Activated T-helper 1 cell treated with Interleukin-2 at 50 U/mL for 16 hours (primary cell): ENCODE results near the gene HELLS.
A peak's percentile ranks its signal among the peaks of the same experiment; 100 is the strongest.
"Not testable (repeated sequence)": the region's sequence is repeated elsewhere in the genome, so short reads cannot be mapped to it uniquely, and the experiment has no call there.

ENCODE experiments used
- DNase-seq: peaks from one replicate; pipeline ENCODE4 v3.0.0-alpha.2; 2020; ENCODE audit warnings: low read depth

HELLS gene

GRCh38 chr10:94545391-94546048, at the start of gene HELLS:
Gene HELLS, plus strand, starts transcription at chr10:94545788. Its CDS starts 134 bp downstream, at chr10:94545922.
- peak; percentile 53 for DNase-seq

- no peak for DNase-seq
Observed at GRCh38 chr10:94496010-94496409, 49.6 kb upstream of the HELLS start.

DNA sequence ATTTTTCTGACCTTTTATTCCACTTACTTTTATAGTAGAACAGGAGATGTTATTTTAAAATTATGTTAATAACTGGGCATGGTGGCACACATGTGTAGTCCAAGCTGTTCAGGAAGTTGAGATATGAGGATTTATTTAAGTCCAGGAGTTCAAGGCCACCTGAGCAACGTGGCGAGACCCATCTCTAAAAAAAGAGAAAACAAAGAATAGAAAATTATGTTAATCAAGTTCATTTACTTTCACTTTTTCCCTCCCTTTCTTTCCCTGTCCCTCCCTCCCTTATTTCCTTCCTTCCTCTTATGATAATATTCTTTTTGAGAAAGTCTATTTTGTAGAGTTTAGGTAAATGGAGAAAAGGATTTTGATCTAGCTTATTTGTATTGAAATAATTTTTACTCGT, 48.9 kb upstream of the HELLS start:
- no peak for DNase-seq

- no peak for DNase-seq
Observed at GRCh38 chr10:94500063-94500462, 45.5 kb upstream of the HELLS start.

DNA sequence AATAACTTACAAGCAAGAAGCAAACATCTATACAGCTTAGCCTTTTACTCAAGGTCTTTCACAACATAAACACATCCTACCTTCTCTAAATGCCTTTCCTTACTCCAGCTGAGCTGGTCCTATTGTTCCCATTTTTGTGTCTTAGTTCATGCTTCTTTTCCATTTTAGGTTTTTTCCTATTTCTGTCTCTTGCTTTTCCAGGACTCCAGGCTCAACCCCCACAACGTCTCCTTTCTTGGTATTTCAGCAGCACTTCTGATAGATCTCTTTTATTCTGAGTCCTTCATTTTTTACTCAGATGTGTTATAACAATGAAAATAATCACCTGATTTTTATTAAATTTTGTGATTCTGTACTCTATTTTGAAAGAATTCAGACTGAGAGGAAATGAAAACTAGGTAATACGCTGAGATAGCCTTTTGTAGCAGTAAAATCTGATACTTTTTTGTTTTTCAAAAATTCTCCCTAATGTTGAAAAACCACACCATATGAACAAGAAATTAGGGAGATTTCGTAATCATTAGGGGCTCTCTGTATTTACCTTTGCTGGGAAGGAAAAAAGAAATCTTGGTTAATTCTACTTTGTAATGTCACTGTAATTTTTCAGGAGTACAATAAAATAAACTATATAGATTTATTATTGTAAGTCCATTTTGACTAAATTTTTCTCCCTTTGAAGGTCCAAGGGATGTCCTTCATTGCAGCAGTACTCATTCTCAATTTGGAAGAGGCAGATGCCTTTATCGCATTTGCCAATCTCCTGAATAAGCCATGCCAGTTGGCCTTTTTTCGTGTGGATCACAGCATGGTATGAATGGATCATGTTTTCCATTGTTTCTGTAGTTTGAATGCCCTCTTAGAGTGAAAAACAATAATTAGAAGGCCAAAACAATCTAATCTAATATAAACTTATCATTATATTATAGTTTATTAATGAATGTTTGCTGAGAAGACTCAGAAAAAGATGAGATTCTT, 24.0 kb upstream of the HELLS start:
- no peak for DNase-seq

DNA sequence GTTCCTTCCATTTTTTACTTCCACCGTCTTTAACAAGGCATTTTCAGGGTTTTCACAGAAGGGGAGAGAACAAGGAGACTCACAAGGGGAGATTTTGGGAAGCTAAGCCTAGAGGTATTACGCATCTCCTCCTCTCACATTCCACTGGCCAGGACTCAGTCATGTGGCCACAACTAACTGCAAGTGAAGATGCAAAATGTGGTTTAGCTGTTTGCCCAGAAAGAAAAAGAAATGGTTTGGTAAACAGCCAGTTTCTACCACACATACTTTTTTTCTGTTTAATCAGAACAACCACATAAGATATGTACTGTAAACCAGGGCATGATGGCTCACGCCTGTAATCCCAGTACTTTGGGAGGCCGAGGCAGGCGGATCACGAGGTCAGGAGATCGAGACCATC, 21.4 kb upstream of the HELLS start:
- DNase-seq: no peak

DNA sequence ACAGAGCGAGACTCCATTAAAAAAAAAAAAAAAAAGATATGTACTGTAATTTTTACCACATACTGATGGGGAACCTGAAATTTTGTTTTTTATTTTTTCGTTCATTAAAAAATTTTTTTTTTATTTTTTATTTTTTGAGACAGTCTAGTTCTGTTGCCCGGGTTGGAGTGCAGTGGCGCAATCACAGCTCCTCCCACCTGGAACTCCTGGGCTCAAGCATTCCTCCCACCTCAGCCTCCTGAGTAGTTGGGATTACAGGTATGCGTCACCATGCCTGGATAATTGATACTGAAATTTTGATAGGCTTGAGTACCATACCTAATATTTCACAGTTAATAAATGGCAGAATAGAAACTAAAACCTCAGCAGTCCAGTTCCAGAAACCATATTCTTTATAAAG, 20.9 kb upstream of the HELLS start:
- DNase-seq: no peak

- DNase-seq: not testable (repeated sequence)
Observed at GRCh38 chr10:94531550-94531949, 14.0 kb upstream of the HELLS start.

- DNase-seq: no peak
Observed at GRCh38 chr10:94533027-94533426, 12.6 kb upstream of the HELLS start.

GRCh38 chr10:94542282-94542681, 3.3 kb upstream of the HELLS start:
- not testable (repeated sequence) for DNase-seq

DNA sequence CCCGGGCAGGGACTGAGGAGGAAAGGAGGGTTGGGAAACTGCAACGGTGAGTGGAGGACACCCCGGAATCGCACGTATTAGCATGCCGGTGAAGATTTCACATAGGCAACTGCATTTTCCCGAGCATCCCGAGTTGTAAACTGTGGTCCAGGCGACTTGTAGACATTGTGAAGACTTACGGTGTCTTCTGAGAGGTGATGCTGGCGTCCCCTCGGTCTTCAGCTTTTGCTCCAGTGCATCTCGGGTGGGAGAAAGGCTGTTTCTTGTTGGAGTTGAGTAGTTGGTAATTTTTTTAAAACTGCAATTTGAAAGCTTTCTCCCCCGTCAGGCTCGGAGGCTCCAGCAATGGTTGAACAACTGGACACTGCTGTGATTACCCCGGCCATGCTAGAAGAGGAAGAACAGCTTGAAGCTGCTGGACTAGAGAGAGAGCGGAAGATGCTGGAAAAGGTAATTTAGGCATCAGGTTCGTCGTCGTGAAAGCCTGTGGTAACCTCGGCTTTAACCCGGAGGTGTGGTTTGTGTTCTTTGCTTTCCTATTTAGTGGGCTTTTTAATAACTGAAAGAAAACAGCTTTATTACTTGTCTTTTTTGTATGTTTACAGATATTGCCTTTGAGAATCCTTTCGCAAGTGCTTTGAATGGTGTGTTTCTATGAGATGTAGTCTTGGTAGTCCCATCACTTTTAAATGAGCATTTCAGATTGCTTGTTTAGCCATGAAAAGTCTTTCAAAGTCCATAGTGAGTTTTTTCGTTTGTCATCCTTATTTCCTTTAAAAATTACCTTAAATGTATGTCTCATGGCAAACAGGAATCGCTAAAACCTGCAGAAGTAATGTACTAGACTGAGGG, 687 bp downstream of the HELLS start:
- DNase-seq: no peak

- DNase-seq: no peak
Observed at GRCh38 chr10:94546901-94547185, 1.3 kb downstream of the HELLS start.

DNA sequence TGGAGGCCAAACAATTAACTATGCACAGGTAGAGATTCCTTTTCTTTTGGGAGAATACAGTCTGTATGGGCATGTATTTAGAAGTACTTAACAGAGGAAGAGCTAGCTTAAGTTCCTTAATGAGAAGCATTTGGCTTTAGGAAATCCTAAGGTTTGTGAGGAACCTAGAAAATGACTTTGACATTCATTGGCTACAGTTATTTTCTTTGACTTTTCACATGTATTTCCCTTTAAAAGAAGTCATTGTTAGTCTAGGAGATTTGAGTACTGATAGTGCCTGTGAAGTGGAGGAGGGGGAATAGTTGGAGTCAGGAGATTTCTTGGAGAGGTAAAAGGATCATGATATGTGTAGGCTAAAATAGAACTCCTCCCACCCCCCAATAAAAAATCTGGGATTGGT, 3.6 kb downstream of the HELLS start:
- no peak for DNase-seq

DNA sequence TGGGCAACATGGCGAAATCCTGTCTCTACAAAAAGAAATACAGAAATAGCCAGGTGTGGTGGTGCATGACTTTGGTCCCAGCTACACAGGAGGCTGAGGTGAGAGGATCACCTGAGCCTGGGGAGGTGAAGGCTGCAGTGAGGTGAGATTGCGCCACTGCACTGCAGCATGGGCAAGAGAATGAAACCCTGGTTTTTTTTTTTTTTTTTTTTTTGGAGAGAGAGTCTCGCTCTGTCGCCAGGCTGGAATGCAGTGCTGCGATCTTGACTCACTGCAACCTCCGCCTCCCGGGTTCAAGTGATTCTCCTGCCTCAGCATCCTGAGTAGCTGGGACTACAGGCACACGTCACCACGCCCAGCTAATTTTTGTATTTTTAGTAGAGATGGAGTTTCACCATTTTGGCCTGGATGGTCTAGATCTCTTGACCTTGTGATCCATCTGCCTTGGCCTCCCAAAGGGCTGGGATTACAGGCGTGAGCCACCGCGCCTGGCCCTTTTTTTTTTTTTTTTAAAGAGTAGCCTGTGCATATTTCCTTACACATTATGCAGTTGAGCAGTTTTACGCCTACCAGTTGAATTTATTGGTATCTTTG, 22.2 kb downstream of the HELLS start:
- not testable (repeated sequence) for DNase-seq

DNA sequence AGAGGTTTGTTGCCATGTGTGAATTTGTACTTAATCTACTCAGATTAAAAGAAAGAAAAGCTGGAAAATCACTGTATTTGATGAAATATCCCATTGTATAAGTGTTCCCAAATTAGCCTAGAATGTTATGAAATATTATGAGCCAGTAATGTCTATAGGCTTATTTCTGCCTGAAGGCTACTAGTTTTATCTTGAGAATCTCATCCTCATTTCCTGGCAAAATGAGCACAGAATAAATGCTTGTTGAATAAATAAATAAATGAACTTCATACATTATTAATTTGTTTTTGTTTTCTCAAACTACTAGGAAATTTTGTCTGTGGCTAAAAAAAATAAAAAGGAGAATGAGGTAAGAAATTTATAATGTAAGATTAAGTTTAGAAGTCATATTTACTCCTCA, 25.5 kb downstream of the HELLS start:
- DNase-seq: no peak

- DNase-seq: no peak
Observed at GRCh38 chr10:94571528-94571927, 25.9 kb downstream of the HELLS start.

DNA sequence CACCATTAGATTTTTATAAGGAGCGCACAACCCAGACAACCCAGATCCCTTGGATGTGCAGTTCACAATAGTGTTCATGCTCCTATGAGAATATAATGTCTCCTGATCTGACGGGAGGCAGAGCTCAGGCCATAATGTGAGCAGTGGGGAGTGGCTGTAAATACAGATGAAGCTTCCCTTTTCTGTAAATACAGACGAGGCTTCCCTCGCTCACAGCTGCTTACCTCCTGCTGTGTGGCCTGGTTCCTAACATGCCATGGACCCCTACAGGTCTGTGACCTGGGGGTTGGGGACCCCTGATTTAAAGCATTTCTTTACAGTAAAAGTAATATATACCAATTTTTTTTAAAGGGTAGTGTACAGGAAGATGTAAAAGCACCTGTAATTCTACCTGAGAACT, 33.2 kb downstream of the HELLS start:
- no peak for DNase-seq

GRCh38 chr10:94583124-94583523, 37.5 kb downstream of the HELLS start:
- DNase-seq: no peak

DNA sequence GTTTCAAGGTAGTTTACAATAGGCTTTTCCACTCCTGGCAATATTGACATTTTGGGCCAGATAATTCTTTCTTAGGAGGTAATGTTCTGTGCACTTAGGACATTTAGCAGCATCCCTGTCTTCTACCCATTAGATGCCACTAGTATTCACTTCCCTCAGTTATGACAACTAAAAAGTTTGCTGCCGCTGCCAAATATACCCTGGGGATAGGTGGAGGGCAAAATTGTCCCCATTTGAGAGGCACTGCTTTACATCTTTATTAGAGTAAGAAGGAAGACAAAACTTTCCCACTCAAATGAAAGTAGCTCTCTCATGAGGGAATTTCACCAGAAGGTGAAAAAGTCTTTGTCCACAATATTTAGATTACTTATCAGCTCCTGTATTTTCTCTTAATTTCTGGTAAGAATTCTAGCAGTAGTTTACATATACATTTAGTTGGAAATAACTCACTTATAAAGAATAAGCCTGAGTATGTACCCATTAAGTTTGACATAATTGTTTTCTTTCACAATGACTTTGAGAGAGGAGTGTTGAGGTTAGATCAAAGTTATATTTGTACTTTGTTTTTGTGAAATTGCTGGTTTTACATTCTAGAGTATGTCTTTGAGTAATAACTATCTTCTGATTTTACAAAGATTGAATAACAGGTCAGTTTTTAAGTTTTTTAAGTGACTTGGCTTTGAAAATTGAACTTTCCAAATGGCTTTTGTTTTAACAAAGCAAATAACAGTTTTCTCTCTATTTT, 46.0 kb downstream of the HELLS start:
- no peak for DNase-seq

DNA sequence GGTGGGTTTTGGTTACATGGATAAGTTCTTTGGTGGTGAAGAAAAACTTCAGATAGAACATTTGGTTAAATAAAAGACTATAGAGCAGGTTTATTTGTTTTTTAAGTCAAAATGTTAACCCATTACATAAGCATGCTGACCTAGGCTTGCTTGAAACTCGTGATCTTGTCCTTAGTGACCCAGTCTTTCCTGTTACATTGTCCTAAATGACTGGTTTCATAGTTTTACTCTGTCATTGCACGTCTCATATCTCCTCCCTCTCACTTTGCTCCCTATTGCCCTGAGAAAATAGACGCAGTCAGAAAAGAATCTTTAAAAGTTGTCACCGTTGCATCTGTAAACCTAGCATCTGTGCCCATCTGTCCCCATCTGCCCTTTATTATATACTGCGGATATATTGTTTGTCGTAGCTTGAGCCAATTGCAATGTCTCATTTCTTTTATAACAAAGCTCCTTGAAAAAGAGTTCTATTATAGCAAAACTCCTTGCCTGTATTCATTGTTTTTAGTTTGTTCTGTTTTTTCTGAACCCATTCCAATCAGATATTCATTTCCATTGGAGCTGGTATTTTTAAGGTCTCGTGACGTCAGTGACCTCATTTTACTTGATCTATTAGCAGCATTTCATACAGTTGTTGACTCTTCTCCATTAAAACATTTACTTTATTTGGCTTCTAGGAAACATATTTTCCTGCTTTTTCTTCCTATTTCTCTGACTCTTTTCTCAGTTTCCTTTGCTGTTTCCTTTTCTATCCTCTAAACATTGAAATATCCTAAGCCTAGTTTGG, 57.3 kb downstream of the HELLS start:
- DNase-seq: no peak

DNA sequence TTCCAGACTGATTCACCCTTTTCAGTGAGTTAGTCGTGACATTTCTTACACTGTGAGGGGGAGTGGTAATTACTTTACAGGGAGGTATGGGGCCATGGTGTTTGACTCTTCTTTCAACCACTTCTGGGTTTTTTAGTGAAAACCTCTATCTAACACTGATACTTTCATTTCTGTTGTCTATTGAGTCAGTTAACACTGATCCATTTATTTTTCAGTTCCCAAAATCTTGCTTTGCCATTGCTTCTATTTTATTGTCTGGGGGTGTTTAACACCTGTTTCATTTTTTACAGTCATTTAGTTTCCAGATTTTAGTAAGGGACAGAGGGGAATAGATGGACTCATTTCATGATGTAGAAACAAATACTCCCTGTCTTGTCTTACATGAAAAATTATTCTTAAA, 61.5 kb downstream of the HELLS start:
- DNase-seq: no peak
